Activated CD4-positive, CD25-positive, alpha-beta regulatory T cell treated with anti-CD3 and anti-CD28 coated beads, Interleukin-2, amount 50 U/mL, for 24 hours (primary cell): ENCODE results near the gene NKD2.
"Not testable (repeated sequence)": the region's sequence is repeated elsewhere in the genome, so short reads cannot be mapped to it uniquely, and the experiment has no call there.

ENCODE experiments used
- ATAC-seq, 2 donors: fragments of 150-1000 bp; cut with Tn5 transposase; one replicate each; pipeline ENCODE4 v1.10.0; 2021; ENCODE audit warnings: mild to moderate bottlenecking in 1 of 2, moderate library complexity in 1 of 2

The NKD2 gene

GRCh38 chr5:1059884-1060263, 51.3 kb downstream of the NKD2 start:
- ATAC-seq: no peak

- ATAC-seq: no peak
These were observed 52.0 kb downstream of the NKD2 start for GRCh38 chr5:1060535-1060981.

GRCh38 chr5:1061292-1061691, 52.7 kb downstream of the NKD2 start:
- not testable (repeated sequence) for ATAC-seq

- ATAC-seq: no peak
These were observed 53.3 kb downstream of the NKD2 start for GRCh38 chr5:1061916-1062315.

- ATAC-seq: no peak
These were observed 54.4 kb downstream of the NKD2 start for GRCh38 chr5:1062761-1063568.

- no peak for ATAC-seq
These were observed 55.2 kb downstream of the NKD2 start for GRCh38 chr5:1063661-1064382.

- ATAC-seq: no peak
These were observed 56.0 kb downstream of the NKD2 start for GRCh38 chr5:1064383-1065142.

GRCh38 chr5:1065143-1065750, 56.6 kb downstream of the NKD2 start:
- ATAC-seq: no peak

GRCh38 chr5:1065891-1066650, 57.5 kb downstream of the NKD2 start:
- no peak for ATAC-seq

GRCh38 chr5:1066676-1067075, 58.1 kb downstream of the NKD2 start:
- ATAC-seq: no peak

GRCh38 chr5:1067141-1068121, 58.8 kb downstream of the NKD2 start:
- ATAC-seq: no peak

GRCh38 chr5:1068204-1068894, 59.7 kb downstream of the NKD2 start:
- ATAC-seq: no peak

- no peak for ATAC-seq
These were observed 60.5 kb downstream of the NKD2 start for GRCh38 chr5:1068895-1069719.

- ATAC-seq: no peak
These were observed 61.1 kb downstream of the NKD2 start for GRCh38 chr5:1069720-1070088.

GRCh38 chr5:1073239-1074102, 64.9 kb downstream of the NKD2 start:
- ATAC-seq: no peak

GRCh38 chr5:1074226-1074625, 65.6 kb downstream of the NKD2 start:
- no peak for ATAC-seq

- ATAC-seq: no peak
These were observed 66.4 kb downstream of the NKD2 start for GRCh38 chr5:1074816-1075554.

- ATAC-seq: no peak
These were observed 66.9 kb downstream of the NKD2 start for GRCh38 chr5:1075555-1075881.
